ENCODE results near the gene FANK1. TPM values are rescaled to one million over a fixed set of nuclear protein-coding genes. Genes with fewer than 3 reads are reported as not detected.
"Not testable (repeated sequence)": the region's sequence is repeated elsewhere in the genome, so short reads cannot be mapped to it uniquely, and the experiment has no call there.

Gene FANK1
- polyA plus RNA-seq, 1 donor: 0.71 TPM

GRCh38 chr10:125889441-125889840 lies 6.9 kb upstream of the FANK1 start:
- not testable (repeated sequence) for DNase-seq (ENCODE audit: low read depth)

- not testable (repeated sequence) for DNase-seq (ENCODE audit: low read depth)
Measured at GRCh38 chr10:125892402-125892801, 4.0 kb upstream of the FANK1 start.

DNA sequence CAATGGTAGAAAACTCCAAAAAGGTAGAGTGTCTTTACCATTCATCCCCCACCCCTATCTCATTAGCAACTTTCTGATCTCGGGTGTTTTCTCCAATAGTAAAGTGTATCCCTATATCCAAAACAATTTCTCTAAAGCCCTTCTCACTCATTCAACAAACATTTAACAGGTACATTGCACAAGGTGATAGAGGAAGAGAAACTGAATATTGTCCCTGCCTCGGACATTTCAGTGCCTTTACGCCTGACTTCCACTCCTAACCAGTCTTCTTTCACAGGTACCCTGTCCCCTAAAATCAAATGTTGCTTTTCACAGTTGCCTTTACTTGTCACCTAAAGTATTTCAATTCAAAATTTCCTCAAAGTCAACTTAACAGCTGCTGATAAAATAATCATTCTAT lies 2.2 kb upstream of the FANK1 start:
- DNase-seq (ENCODE audit: low read depth): not testable (repeated sequence)

- not testable (repeated sequence) for DNase-seq (ENCODE audit: low read depth)
Measured at GRCh38 chr10:125895130-125896087, 955 bp upstream of the FANK1 start.

DNA sequence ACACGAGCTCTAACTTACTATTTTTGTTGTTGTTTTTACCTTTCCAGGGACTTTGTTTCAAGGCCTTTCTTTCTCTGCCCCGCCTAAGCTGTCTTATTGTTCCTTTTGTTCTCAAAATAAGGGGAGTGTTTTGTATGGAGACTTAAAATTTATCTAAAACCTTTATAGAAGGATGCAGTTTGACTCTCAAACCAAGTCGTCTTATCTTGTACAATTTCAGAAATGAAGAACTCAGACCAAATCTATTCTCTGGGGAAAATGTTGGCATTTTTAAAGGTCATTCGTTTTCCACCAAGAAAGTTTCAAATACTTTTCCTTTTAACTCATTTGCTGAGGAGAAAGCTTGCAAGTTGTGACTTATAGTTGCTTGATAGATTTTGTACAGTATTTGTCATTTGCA lies 953 bp downstream of the FANK1 start:
- DNase-seq (ENCODE audit: low read depth): not testable (repeated sequence)

- DNase-seq (ENCODE audit: low read depth): not testable (repeated sequence)
Measured at GRCh38 chr10:125900963-125901362, 4.6 kb downstream of the FANK1 start.

DNA sequence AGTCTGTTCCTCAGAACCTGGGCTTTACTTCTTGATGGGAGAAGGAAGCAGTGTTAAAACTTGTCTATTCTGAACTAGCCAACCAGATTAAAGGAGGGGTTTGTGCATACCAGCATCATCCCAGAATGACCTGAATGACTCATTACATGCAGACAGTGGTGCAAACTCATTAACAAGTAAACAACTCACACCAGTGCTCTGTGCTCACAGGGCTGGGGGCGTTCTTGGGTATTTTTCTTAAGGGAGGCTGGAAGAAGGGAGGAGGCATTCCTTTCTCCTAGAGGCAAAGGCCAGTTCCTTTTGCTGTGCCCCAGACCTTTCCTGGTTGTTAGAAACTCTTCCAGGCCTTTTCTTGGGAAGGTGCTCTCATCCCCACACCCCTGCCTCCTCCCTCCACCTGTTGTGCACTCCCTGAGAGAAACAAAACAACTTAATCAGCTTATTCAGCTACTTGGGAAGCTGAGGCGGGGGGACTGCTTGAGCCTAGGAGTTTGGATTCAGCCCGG lies 6.8 kb downstream of the FANK1 start:
- DNase-seq (ENCODE audit: low read depth): not testable (repeated sequence)

GRCh38 chr10:125905069-125905994 lies 9.0 kb downstream of the FANK1 start:
- not testable (repeated sequence) for DNase-seq (ENCODE audit: low read depth)

- DNase-seq (ENCODE audit: low read depth): not testable (repeated sequence)
Measured at GRCh38 chr10:125907598-125907997, 11.2 kb downstream of the FANK1 start.

GRCh38 chr10:125908813-125909212 lies 12.4 kb downstream of the FANK1 start:
- DNase-seq (ENCODE audit: low read depth): not testable (repeated sequence)

DNA sequence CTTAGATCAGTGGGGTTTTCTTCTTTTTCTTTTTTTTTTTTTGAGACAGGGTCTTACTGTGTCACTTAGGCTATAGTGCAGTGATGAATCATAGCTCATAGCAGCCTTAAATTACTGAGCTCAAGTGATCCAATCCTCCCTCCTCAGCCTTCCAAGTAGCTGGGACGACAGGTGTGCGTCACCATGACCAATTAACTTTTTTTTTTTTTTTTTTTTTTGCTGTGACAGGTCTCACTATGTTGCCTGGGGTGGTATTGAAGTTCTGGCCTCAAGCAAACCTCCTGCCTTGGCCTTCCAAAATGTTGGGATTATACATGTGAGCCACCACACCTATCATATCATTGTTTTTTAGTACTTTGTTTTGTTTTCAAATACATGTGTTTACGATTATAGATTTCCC lies 13.1 kb downstream of the FANK1 start:
- DNase-seq (ENCODE audit: low read depth): not testable (repeated sequence)

DNA sequence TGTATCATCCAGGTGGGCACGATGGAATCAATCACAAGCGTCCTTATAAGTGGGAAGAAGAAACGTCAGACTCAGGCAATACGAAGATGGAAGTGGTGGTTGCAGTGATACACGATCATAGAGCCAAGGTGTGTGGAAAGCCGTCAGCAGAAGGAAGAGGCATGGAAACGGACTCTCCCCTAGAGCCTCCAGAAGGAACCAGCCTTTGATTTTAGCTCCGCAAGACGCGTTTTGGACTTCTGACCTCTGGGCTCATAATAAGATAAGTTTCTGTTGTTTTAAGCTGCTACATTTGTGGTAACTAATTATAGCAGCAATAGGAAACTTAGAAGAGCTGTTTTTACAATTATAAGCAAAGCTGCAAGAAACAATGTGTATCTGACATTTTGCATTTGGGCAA lies 14.8 kb downstream of the FANK1 start:
- no peak for DNase-seq (ENCODE audit: low read depth)

DNA sequence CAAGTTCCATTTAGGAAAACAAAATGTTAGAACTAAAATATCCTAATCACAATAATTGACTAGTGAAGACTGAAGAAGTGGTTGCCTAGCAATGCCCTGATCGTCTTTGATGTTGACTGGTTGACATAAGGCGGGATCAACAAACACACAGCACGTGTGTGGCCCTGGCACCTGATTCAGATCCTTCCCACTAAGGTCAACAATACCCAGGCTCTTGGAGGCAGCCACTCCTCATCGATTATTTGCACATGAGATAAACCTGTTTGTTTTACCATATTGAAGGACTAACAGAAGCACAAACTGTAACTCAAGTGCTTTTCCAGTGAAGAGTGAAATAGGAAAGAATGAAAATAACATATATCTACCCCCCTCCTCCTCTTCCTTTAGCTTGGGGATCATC lies 15.6 kb downstream of the FANK1 start:
- DNase-seq (ENCODE audit: low read depth): no peak

- DNase-seq (ENCODE audit: low read depth): not testable (repeated sequence)
Measured at GRCh38 chr10:125913277-125913676, 16.9 kb downstream of the FANK1 start.

- DNase-seq (ENCODE audit: low read depth): no peak
Measured at GRCh38 chr10:125916977-125917376, 20.6 kb downstream of the FANK1 start.

DNA sequence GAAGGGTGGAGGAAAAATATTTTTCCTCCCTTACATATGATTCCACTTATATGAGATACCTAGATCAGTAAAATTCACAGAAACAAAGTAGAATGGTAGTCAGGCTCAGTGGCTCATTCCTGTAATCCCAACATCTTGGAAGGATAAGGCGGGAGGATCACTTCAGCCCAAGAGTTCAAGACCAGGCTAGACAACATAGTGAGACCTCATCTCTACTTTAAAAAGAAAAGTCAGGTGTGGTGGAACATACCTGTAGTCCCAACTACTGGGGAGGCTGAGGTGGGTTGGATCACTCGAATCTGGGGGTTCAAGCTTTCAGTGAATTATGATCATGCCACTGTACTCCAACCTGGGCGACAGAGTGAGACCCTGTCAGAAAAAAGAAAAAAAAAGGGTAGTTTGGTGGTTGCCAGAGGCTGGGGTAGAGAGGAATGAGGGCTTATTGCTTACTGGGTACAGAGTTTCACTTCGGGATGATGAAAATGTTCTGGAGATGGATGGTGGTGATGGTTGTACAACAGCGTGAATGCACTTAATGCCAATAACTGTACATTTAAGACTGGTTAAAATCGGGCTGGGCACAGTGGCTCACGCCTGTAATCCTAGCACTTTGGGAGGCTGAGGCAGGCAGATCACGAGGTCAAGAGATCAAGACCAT lies 21.5 kb downstream of the FANK1 start:
- not testable (repeated sequence) for DNase-seq (ENCODE audit: low read depth)

GRCh38 chr10:125921643-125922306 lies 25.4 kb downstream of the FANK1 start:
- not testable (repeated sequence) for DNase-seq (ENCODE audit: low read depth)

- no peak for DNase-seq (ENCODE audit: low read depth)
Measured at GRCh38 chr10:125925262-125925834, 29.0 kb downstream of the FANK1 start.

DNA sequence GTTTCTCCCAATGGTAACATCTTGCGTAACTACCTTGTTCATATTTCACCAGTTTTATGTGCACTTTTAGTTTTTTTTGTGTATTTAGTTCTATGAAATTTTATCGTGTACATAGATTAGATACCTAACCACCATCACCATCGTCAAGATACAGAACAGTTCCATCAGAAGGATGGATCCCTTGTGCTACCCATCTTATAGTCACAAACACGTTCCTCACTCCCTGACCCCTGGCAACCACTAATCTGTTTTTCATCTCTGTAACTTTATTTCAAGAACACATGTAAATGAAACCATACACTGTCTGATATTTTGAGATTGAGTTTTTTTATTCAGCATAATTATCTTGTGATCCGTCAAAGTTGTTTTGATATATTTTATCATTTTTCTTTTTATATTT lies 29.9 kb downstream of the FANK1 start:
- DNase-seq (ENCODE audit: low read depth): no peak

- not testable (repeated sequence) for DNase-seq (ENCODE audit: low read depth)
Measured at GRCh38 chr10:125927265-125927664, 30.9 kb downstream of the FANK1 start.
